ENCODE data around the gene SDC3.

Gene SDC3

DNA sequence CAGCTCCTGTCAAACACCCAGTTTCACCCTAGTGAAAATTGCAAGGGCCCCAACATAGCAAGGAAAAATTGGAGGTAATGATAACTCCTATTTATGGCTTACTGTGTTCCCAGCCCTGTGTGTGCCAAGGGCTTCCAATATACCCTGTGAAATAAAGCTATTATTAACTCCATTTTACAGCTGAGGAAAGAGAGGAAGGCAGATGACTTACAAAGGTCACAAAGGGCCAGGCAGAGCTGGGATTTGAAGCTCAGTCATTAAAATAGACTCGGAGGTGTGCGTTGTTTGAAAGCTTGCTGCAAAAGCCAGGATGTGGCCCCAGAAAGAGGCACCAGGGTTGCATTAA lies 20.2 kb upstream of the SDC3 start:
- no peak for DNase-seq (ENCODE audit: low read depth)

DNA sequence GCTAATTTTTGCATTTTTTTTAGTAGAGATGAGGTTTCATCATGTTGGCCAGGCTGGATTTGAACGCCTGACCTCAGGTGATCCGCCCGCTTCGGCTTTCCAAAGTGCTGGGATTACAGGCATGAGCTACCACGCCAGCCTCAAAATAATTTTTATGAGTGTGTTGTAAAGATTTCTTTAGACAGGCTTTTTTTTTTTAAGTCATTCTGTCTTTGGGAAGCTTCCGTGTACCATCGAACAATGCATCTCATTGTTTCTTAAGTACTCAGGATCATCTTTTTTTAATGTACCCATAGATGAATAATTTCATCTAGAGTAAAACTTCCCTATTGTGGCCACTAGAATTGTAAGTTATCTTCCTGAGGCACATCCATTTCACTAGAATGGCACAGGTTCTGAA lies 19.6 kb upstream of the SDC3 start:
- no peak for DNase-seq (ENCODE audit: low read depth)

GRCh38 chr1:30927448-30927847 lies 18.9 kb upstream of the SDC3 start:
- no peak for DNase-seq (ENCODE audit: low read depth)

GRCh38 chr1:30923597-30923996 lies 15.0 kb upstream of the SDC3 start:
- DNase-seq (ENCODE audit: low read depth) = no peak

DNA sequence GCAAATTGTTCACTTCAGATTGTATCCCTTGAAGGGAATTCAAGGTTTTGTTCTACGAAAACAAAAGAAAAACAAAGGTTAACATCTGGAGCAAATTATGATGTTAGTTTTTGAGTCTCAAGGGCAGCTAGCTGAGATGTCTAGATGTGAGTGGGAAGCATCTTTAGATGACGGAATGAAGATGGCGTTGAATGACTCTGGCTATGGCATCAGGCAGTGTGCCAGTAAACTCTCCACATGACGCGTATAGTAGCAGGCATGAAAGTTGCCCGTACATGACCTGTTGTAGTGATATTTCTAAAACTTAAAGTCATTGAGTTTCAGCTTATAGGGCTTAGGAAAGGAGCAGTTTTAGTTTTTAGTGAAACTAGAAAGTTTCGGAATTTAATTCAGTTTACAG lies 12.3 kb upstream of the SDC3 start:
- no peak for DNase-seq (ENCODE audit: low read depth)

- no peak for DNase-seq (ENCODE audit: low read depth)
Measured at GRCh38 chr1:30919025-30919881, 10.7 kb upstream of the SDC3 start.

- DNase-seq (ENCODE audit: low read depth) = no peak
Measured at GRCh38 chr1:30916296-30916695, 7.7 kb upstream of the SDC3 start.

- no peak for DNase-seq (ENCODE audit: low read depth)
Measured at GRCh38 chr1:30915491-30916230, 7.1 kb upstream of the SDC3 start.

GRCh38 chr1:30914931-30915330 lies 6.4 kb upstream of the SDC3 start:
- DNase-seq (ENCODE audit: low read depth) = no peak

GRCh38 chr1:30914587-30914922 lies 6.0 kb upstream of the SDC3 start:
- DNase-seq (ENCODE audit: low read depth) = no peak

- no peak for DNase-seq (ENCODE audit: low read depth)
Measured at GRCh38 chr1:30912913-30913652, 4.5 kb upstream of the SDC3 start.

- no peak for DNase-seq (ENCODE audit: low read depth)
Measured at GRCh38 chr1:30912224-30912623, 3.7 kb upstream of the SDC3 start.

DNA sequence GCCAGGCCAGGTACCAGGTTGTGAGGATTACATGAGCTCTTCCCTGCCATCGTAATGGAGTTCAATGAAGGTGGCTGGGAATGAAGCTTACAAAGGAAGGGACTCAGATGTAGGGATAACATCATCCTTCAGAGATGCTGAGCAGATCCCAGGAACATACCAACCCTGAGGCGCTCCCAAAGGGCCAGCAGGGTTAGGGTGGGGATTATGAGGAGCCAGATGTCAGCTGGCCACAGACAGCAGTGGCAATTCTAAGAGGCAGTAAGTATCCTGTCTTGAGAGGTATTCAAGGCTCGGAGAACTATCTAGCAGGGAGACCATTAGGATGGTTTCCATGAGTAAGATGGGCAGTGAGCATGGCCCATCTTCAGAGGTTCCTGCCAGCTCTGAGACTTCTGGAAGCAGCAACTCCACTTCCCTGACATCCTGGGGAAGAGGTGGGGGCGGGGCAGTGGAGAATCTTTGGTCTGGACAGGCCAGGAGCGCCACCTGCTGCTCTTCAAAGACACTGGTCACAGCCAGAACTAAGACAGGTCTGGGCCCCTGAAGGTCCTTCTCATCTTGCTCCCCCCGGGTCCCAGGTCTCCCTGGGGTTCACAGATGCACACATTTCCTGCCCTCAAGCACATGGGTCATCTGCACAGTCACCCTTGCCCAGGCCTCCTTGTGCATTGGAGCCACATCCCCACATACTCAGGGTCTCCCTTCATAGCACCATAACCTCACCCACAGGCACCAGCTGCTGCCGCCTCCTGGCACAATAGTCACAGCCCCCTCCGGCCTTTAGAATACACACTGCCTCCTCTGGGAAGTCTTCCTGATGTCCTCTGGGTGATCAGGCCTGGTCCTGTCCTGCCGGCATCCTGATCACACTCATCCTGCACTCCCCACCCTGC lies 2.7 kb upstream of the SDC3 start:
- DNase-seq (ENCODE audit: low read depth) = peak; percentile 37

DNA sequence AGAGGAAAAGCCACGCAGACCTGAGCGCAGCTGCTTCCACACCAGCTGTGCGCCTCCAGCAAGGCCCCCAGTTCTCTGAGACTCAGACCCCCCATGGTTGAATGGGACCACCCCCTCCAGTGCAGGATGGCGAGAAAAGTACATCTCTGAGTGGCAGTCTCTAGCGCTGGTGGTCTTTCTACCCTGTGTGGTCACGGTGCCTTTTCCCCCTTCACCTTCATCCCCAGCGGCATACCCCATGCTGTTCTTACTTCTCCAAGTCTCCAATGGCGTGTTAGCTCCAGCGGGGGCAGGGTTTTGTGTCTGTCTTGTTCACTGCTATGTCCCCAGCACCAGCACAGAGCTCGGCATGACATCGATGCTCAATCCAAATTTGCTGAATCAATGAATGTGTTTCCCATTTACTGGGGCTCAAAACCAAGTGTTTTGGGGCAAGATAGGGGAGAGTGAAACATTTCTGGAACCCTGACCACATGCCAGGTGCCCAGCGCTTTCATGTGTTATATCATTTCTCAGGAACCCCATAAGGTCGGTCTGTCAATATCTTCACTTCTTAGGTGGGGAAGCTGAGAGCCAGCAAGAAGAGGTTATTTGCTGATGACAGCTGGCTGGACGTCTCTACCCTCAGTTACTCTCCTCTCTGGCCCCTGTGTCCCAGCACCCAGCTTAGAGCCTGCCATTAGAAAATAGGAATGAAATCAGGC lies 959 bp upstream of the SDC3 start:
- no peak for DNase-seq (ENCODE audit: low read depth)

- DNase-seq (ENCODE audit: low read depth) = no peak
Measured at GRCh38 chr1:30908316-30908695, 252 bp downstream of the SDC3 start.

GRCh38 chr1:30907481-30908315 lies 860 bp downstream of the SDC3 start:
- DNase-seq (ENCODE audit: low read depth) = no peak

DNA sequence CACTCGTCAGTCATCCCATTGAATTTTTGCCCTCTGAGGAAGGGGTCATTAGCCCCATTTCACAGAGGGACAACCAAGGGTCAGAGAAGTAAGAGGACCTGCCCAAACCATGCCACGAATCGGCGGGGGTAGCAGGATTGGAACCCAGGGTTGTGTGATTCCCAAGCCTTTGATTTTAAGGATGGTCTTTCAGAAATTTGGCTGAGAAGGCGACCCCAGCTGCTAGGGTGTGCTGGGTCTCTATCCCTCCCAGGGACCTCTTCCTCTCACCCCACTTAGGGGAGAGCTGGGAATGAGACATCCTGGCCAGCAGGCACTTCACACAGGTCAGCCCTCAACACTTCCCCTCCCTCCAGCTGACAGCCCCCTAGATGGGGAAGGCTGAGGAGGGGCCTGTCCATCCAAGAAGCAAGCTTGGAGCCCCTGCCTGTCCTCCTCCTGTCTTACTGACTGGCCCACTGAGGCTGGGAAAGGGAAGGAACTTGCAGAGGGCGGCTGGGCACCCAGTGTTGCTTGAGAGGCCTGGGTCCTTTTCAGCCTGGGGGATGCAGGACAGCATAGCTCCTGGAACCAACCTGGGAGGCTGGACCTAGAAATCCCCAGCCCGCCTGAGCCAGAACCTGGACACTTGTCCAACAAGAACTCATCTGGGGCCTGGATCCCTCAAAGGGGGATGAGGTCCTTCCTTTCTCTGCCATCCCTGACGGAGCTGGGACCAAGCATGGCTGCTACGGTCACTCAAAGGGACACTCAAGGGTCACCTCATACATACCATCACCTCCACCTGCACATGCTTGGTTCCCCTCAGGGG lies 1.7 kb downstream of the SDC3 start:
- no peak for DNase-seq (ENCODE audit: low read depth)

GRCh38 chr1:30905916-30906620 lies 2.5 kb downstream of the SDC3 start:
- DNase-seq (ENCODE audit: low read depth) = no peak

- DNase-seq (ENCODE audit: low read depth) = no peak
Measured at GRCh38 chr1:30905403-30905802, 3.2 kb downstream of the SDC3 start.

Data from GM04503 (cell line).